OCI-LY1 (cell line): ENCODE results near the gene CD244.

Source experiments
- H2AFZ ChIP-seq: fragments of 200-600 bp; sonication (generic), shearing (Covaris generic); 2 replicates; pipeline ENCODE4 v1.6.0; 2014; ENCODE audit warnings: antibody characterized with exemption, mild to moderate bottlenecking, low read length
- H3F3A ChIP-seq: fragments of 200-600 bp; sonication (generic), shearing (Covaris generic); 2 replicates; pipeline ENCODE4 v1.6.0; 2014; ENCODE audit warnings: mild to moderate bottlenecking, antibody characterized with exemption, low read length, moderate library complexity; ENCODE audit not compliant: insufficient read depth
- H3K27ac ChIP-seq: fragments of 200-600 bp; sonication (generic); 2 replicates; pipeline ENCODE4 v1.5.1; 2014; ENCODE audit warnings: low read length, mixed run types, mild to moderate bottlenecking, low read depth; ENCODE audit not compliant: poor library complexity, severe bottlenecking
- H3K27me3 ChIP-seq: fragments of 200-600 bp; sonication (generic); 2 replicates; pipeline ENCODE4 v1.6.0; 2014; ENCODE audit warnings: antibody characterized with exemption, mild to moderate bottlenecking, low read length, moderate library complexity; ENCODE audit not compliant: insufficient read depth
- H3K36me3 ChIP-seq: fragments of 200-600 bp; sonication (generic); 2 replicates; pipeline ENCODE4 v1.6.1; 2014; ENCODE audit warnings: mild to moderate bottlenecking, antibody characterized with exemption, low read length, moderate library complexity, mixed read lengths; ENCODE audit not compliant: insufficient read depth
- H3K4me1 ChIP-seq: fragments of 200-600 bp; sonication (generic); 2 replicates; pipeline ENCODE4 v1.5.1; 2014; ENCODE audit warnings: mild to moderate bottlenecking, low read length, moderate library complexity; ENCODE audit not compliant: insufficient read depth, severe bottlenecking
- H3K4me2 ChIP-seq: fragments of 200-600 bp; sonication (generic), shearing (Covaris generic); 2 replicates; pipeline ENCODE4 v1.6.1; 2014; ENCODE audit warnings: low read length
- H3K4me3 ChIP-seq: fragments of 200-600 bp; sonication (generic); 2 replicates; pipeline ENCODE4 v1.5.1; 2014; ENCODE audit warnings: low read length, low read depth, mild to moderate bottlenecking, mixed read lengths; ENCODE audit not compliant: poor library complexity, severe bottlenecking
- H3K79me2 ChIP-seq: fragments of 200-600 bp; shearing (Covaris generic); 2 replicates; pipeline ENCODE4 v1.6.1; 2016; ENCODE audit warnings: mixed run types, low read length, mixed read lengths; ENCODE audit not compliant: insufficient read depth
- H3K9ac ChIP-seq: fragments of 200-600 bp; sonication (generic), shearing (Covaris generic); 2 replicates; pipeline ENCODE4 v1.6.1; 2014; ENCODE audit warnings: mild to moderate bottlenecking, low read length, mixed read lengths
- H3K9me2 ChIP-seq: fragments of 200-600 bp; sonication (generic), shearing (Covaris generic); 2 replicates; pipeline ENCODE4 v1.6.1; 2014; ENCODE audit warnings: low read depth, mild to moderate bottlenecking, low read length, mixed read lengths
- H3K9me3 ChIP-seq: fragments of 200-600 bp; shearing (Covaris generic); 2 replicates; pipeline ENCODE4 v1.6.1; 2014; ENCODE audit warnings: low read length, mixed read lengths
- H4K20me1 ChIP-seq: fragments of 200-600 bp; sonication (generic), shearing (Covaris generic); 2 replicates; pipeline ENCODE4 v1.6.0; 2016; ENCODE audit warnings: mild to moderate bottlenecking, low read length; ENCODE audit not compliant: insufficient read depth
- EZH2 ChIP-seq: fragments of 200-600 bp; sonication (generic), shearing (Covaris generic); IDR thresholded peaks from 2 replicates; pipeline ENCODE4 v1.8.0; 2017; ENCODE audit warnings: borderline replicate concordance, mixed run types, mild to moderate bottlenecking, antibody characterized with exemption, low read length, moderate library complexity, mixed read lengths
- TF ChIP-seq, protein P1 (sequence below): fragments of 200-600 bp; sonication (generic), shearing (Covaris generic); IDR thresholded peaks from 2 replicates; pipeline ENCODE4 v1.5.1; 2017; ENCODE audit warnings: mild to moderate bottlenecking, antibody characterized with exemption, low read length, moderate library complexity, mixed read lengths

CD244 gene

GRCh38 chr1:160885042-160885441 is 22.4 kb upstream of the CD244 start, which contains the start of gene ITLN1:
TSS of gene ITLN1 (minus strand) at chr1:160885180. CDS start at chr1:160884877, 303 bp downstream.
- Histone ChIP-seq H3K9me3 (no peaks in the 10 kb centered on the region), H3K4me3 (no peak within 1 kb of the TSS), H3K27me3 (no peaks in the 10 kb centered on the region), H4K20me1 (no peaks in the 10 kb centered on the region), H3K9ac (no peak within 1 kb of the TSS), H3K9me2 (no peaks in the 10 kb centered on the region), H2AFZ (no peak within 1 kb of the TSS), H3K36me3 (no peaks in the 10 kb centered on the region), H3K4me2 (no peak within 1 kb of the TSS), H3K4me1 (no peaks in the 10 kb centered on the region), H3F3A (no peaks in the 10 kb centered on the region), H3K79me2 (no peaks in the 10 kb centered on the region), H3K27ac (no peak within 1 kb of the TSS)
- TF ChIP-seq EZH2, result no peak
- TF ChIP-seq, protein P1, sequence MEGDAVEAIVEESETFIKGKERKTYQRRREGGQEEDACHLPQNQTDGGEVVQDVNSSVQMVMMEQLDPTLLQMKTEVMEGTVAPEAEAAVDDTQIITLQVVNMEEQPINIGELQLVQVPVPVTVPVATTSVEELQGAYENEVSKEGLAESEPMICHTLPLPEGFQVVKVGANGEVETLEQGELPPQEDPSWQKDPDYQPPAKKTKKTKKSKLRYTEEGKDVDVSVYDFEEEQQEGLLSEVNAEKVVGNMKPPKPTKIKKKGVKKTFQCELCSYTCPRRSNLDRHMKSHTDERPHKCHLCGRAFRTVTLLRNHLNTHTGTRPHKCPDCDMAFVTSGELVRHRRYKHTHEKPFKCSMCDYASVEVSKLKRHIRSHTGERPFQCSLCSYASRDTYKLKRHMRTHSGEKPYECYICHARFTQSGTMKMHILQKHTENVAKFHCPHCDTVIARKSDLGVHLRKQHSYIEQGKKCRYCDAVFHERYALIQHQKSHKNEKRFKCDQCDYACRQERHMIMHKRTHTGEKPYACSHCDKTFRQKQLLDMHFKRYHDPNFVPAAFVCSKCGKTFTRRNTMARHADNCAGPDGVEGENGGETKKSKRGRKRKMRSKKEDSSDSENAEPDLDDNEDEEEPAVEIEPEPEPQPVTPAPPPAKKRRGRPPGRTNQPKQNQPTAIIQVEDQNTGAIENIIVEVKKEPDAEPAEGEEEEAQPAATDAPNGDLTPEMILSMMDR, result no peak

- Histone ChIP-seq H3K36me3 (no peaks in the 10 kb centered on the region), H3K79me2 (no peaks in the 10 kb centered on the region), H3K9me3 (no peaks in the 10 kb centered on the region), H3K4me2 (no peak overlapping the region), H3K4me1 (no peaks in the 10 kb centered on the region), H3K9ac (no peak overlapping the region), H2AFZ (no peak overlapping the region), H3F3A (no peaks in the 10 kb centered on the region), H3K4me3 (no peak overlapping the region), H4K20me1 (no peaks in the 10 kb centered on the region), H3K27ac (no peak overlapping the region), H3K27me3 (no peaks in the 10 kb centered on the region), H3K9me2 (no peaks in the 10 kb centered on the region)
- no peak for TF ChIP-seq EZH2
- TF ChIP-seq, protein P1, result peak; percentile 69
Measured at GRCh38 chr1:160884579-160884978, 21.9 kb upstream of the CD244 start.

GRCh38 chr1:160883581-160884513 is 21.2 kb upstream of the CD244 start:
- 0 out of 2 replicates have a peak, but pooled peaks cover under 1% of the 10 kb centered on the region for H3K27me3 ChIP-seq
- no peak overlapping the region for H3K27ac ChIP-seq
- no peak overlapping the region for H3K4me3 ChIP-seq
- H3F3A ChIP-seq, result no peaks in the 10 kb centered on the region
- H3K9ac ChIP-seq, result no peak overlapping the region
- TF ChIP-seq EZH2, result no peak
- TF ChIP-seq, protein P1, result no peak
- no peaks in the 10 kb centered on the region for H3K9me3 ChIP-seq
- H3K4me2 ChIP-seq, result no peak overlapping the region
- no peaks in the 10 kb centered on the region for H3K79me2 ChIP-seq
- no peaks in the 10 kb centered on the region for H3K36me3 ChIP-seq
- H4K20me1 ChIP-seq, result no peaks in the 10 kb centered on the region
- peaks cover 4% of the 10 kb centered on the region for H3K4me1 ChIP-seq
- no peaks in the 10 kb centered on the region for H3K9me2 ChIP-seq
- H2AFZ ChIP-seq, result no peak overlapping the region
